Stimulated activated CD4-positive, alpha-beta T cell treated with anti-CD3 and anti-CD28 coated beads, Interleukin-4, amount 100 ng/mL, for 24 hours (primary cell): ENCODE measurements around the gene ADGRA1.
"Not testable (repeated sequence)": the region's sequence is repeated elsewhere in the genome, so short reads cannot be mapped to it uniquely, and the experiment has no call there.

Source experiments
- DNase-seq: peaks from one replicate; pipeline ENCODE4 v3.0.0-alpha.2; 2020

Gene ADGRA1, protein sequence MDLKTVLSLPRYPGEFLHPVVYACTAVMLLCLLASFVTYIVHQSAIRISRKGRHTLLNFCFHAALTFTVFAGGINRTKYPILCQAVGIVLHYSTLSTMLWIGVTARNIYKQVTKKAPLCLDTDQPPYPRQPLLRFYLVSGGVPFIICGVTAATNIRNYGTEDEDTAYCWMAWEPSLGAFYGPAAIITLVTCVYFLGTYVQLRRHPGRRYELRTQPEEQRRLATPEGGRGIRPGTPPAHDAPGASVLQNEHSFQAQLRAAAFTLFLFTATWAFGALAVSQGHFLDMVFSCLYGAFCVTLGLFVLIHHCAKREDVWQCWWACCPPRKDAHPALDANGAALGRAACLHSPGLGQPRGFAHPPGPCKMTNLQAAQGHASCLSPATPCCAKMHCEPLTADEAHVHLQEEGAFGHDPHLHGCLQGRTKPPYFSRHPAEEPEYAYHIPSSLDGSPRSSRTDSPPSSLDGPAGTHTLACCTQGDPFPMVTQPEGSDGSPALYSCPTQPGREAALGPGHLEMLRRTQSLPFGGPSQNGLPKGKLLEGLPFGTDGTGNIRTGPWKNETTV

GRCh38 chr10:133087679-133088178, at the start of gene ADGRA1:
TSS of gene ADGRA1 (plus strand) at chr10:133087924. CDS start at chr10:133088910, 986 bp downstream.
- DNase-seq: no peak

GRCh38 chr10:133038036-133038823, 49.5 kb upstream of the ADGRA1 start:
- DNase-seq: no peak

GRCh38 chr10:133039107-133039802, 48.5 kb upstream of the ADGRA1 start:
- no peak for DNase-seq

DNA sequence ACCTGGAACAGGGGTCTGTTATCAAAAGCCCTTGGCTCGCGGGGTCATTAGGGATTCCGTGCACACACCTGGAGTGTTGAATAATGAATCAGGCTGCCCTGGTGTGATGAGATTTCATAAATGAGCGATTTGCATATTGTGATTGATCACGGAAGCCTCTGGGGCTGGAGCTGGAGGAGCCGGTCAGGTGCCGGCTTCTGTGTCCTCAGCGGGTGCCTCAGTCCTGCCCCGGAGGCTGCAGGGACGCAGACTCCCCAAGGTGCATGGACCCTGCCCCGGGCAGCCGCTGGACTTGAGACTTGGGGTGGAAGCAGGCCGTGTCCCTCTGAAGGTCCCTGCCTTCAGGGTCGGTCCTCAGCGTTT, 47.9 kb upstream of the ADGRA1 start:
- no peak for DNase-seq

DNA sequence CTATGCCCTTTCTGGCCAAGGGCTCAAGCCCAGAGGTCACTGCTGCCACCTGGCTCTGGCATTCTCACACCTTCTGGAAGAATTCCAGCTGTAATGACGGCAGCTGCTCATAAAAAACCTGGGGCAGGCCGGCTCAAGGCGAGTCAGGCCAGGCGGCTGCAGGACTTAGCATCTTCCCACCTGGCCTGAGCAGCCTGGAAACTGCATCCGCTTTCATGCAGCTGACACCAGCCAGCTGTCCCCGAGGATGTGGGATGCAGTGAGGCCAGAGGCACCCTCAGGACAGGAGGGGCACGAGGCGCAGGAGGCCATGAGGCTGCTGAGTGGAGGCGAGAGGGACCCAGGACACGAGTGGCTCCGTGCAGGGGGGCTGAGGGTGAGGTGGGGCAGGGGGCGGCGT, 47.5 kb upstream of the ADGRA1 start:
- no peak for DNase-seq

- no peak for DNase-seq
Measured at GRCh38 chr10:133041101-133041500, 46.6 kb upstream of the ADGRA1 start.

DNA sequence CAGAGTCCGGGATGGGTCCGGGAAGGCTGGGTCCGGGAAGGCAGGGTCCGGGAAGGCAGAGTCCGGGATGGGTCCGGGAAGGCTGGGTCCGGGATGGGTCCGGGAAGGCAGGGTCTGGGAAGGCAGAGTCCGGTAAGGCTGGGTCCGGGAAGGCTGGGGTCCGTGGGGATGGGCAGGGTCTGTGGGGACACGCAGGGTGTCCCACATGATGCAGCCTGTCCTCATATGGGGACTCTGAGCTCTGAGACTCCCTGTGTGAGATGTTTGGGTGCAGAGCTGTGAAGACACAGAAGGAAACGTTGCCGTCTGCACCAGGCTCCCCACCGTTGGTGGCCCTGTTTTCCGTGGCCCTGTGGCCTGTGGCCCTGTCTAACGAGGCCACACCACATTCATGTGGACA, 45.7 kb upstream of the ADGRA1 start:
- DNase-seq: no peak

DNA sequence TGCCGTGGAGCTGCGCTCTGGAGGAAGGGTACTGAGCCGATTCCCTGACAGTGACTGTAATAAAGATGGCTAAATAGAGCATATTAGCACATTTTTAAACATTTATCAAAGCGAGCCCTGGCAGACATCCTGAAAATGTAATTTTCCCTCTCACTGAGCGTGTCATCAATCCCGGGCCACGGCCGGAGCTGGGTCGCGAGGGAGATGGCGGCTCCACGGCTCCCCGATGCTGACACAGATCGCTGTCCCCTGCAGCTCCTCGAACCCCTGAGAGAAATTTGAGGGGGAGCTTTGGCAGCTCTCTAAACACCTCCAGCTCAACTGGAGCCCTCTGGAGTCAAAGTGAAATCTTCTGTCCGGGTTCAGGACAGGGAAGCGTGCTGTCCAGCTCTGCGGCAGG, 44.9 kb upstream of the ADGRA1 start:
- no peak for DNase-seq

DNA sequence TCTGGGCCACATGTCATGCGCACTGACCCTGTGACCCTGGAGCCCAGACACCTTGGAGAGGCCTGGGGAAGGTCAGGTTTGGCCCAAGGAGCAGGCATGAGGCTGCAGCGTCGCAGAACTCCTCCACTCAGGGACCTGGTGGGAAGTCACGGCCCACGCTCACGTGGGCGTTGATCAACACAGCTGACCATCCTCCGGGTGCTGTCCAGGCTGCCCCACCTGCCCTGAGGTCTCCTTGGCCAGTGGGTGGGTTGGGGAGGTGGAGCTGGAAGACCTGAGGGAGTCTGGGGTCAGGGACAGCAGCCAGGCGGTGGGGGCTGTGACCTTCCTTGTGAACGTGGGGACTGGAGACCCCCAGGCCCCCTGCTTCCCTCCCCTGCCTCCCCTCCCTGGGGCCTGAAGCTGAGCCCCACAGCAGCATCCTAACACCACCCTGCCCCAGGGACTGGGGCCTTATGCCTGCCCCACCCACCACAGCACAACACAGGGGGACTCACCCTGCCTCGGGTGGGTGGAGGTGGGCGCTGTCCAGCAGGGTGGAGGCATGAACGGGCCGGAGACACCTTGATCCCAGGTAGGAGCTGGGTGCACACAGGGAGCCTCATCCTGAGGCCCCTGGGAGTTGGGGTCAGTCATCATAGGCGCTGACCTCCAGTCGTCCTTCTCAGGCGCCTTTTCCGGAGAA, 44.0 kb upstream of the ADGRA1 start:
- DNase-seq: no peak

- no peak for DNase-seq
Measured at GRCh38 chr10:133044401-133044811, 43.3 kb upstream of the ADGRA1 start.

DNA sequence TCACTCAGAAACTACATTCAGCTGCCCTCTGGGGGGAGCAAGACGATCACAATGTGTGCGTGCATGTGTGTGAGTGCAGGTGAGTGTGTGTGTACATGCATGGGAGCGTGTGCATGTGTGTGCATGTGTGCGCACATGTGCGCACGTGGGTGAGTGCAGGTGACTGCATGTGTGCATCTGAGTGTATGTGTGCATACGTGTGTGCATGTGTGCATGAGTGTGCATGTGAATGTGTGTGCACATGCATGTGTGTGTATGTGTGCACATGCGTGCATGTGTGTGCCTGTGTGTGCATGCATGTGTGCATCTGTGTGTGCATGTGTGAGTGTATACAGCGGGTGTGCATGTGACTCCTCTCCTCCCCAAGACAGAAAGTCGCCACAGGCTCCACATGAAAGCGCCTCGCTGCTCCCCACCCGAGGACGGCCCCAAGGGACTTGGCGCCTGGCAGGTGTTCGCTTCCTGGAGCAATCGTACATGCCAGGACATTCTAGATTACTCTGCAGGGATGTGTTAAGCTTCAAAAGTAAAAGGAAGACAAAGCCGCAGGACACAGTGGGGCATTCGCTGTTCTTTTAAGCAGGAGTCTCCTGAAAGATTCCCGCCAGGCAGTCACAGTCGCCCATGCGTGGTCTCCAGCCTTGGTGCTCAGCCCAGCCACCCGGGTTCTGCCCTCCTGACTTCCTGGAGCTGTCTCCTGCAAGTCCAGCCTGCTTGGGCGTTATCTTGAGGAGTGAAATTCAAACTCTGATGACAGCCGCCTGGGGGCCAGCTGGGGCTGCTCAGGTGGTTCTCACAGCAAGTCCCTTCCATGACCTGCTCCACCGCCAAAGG, 42.0 kb upstream of the ADGRA1 start:
- no peak for DNase-seq

DNA sequence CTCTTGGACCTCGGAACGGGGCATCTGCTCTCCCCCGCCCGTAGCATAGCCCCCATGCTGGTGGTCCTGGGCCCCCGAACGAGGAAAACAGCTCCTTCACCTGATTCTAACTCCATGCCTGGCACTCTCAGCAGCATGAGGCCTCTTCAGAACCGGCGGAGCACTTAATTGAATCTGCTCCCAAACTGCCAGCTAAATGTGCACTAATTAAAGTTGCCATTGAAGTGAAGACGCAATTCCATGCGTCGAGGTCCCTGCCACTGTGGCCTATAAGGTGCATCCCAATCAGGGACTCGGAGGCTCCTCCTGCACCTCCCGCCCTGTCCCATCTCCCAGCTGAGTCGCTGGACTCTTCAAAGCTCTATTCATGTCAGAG, 41.3 kb upstream of the ADGRA1 start:
- no peak for DNase-seq

DNA sequence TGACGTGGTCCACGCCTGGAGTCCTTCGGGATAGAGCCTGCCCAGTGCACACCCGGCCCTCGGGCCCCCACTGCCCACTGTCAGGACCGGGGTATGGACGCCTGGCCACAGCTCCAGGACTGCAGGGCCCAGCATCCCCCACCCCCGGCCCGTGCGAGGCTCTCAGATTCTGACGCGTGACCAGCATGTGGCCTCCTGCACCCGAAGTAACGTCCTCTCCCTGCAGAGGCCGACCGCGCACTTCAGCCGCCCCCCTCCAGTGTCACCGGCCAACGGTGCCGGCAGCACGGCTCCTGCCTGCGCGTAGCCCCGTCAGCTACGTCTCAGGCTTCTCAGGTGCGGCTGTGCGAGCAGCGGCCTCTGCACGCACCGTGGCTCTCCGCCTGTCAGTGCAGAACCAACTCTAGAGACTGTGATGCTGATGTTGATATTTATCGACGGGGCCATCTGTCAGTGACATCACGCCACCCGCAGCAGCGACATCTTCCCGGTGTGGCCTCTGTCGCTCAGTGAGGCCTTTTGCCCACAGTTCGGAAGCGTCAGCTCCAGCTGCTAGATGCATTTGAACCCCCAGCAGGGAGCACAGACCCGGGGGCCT, 40.1 kb upstream of the ADGRA1 start:
- no peak for DNase-seq

- DNase-seq: no peak
Measured at GRCh38 chr10:133048266-133048665, 39.5 kb upstream of the ADGRA1 start.

- DNase-seq: no peak
Measured at GRCh38 chr10:133048926-133049325, 38.8 kb upstream of the ADGRA1 start.

DNA sequence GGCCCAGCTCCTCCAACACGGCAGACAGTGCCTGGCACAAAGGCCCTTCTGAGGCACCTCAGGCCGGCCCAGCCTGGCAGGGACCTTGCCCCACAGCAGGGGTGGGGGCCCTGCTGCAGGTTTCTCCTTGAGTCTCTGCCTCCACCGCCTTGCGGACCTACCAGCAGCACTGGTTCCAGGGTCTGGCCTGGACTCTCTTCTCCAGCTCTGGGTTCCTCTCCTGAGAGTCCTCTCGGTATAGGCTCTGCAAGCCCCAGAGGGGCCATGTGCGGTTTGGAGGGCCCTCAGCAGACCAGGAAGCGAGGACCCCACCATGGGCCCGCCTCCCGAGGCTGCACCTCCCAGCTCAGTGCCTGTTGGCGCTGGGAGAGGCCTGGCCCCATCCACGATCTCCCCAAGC, 38.1 kb upstream of the ADGRA1 start:
- DNase-seq: no peak

DNA sequence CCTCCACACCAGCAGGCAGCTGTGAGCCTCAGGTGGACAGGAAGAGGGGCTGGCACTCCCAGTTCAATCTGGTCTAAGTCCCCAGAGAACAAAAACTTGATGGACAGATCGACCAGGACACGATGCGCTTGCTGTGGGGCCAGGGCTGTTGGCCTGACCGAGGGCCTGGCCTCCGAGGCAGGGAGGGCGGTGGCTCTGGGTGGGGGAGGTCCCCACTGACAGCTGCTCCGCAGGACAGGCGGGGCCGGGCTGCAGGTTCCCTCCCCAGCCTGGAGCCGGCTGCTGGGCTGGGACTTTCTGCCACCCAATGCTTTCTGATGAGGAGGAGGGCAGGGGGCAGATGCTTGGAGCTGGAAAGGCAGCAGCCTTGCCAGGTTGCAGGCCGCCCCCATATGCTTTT, 37.4 kb upstream of the ADGRA1 start:
- no peak for DNase-seq

DNA sequence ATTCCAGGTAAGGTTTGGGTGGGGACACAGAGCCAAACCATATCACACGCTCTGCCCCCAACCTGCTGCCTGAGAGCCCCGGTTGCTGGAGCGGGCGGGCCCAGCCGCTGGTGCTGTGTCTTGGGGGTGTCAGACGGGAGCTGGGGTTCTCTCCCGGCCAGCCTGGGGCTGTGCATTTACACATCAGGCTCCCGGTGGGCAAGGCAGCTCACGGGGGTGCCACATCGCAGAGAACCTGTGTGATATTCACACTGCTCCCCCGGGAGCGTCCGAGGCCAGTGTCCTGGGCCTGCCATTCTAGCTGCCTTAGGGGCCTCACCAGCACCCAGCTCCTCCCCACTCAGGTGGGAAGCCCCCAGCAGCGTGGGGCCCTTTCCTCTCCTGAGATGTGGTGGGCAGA, 35.6 kb upstream of the ADGRA1 start:
- DNase-seq: no peak

DNA sequence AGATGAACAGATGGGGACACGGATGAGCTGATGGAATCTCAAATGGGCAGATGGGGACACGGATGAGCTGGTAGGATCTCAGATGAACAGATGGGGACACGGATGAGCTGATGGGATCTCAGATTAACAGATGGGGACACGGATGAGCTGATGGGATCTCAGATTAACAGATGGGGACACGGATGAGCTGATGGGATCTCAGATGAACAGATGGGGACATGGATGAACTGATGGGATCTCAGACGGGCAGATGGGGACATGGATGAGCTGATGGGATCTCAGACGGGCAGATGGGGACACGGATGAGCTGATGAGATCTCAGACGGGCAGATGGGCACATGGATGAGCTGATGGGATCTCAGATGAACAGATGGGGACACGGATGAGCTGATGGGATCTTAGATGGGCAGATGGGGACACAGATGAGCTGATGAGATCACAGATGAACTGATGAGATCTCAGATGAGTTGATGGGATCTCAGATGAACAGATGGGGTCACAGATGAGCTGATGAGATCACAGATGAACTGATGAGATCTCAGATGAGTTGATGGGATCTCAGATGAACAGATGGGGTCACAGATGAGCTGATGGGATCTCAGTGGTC, 34.1 kb upstream of the ADGRA1 start:
- DNase-seq: not testable (repeated sequence)

DNA sequence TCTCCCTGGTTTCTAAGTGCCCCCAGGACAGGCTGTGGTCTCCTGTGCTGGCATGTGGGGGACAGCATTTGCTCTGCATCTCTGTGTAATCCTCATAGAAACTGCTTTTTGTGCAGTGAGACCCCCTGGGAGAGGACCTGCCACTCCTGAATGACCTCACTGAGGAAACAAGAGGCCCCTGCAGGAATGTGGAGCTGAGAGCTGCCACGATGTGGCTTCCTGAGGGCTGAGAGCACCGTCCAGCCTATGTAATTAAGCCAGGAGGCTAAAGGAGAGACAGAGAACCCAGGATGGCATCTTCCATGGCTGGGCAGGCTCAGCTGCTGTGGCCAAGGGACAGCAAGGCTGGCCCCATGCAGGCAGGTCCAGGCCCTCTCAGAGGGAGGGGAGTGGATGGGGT, 32.3 kb upstream of the ADGRA1 start:
- DNase-seq: no peak

DNA sequence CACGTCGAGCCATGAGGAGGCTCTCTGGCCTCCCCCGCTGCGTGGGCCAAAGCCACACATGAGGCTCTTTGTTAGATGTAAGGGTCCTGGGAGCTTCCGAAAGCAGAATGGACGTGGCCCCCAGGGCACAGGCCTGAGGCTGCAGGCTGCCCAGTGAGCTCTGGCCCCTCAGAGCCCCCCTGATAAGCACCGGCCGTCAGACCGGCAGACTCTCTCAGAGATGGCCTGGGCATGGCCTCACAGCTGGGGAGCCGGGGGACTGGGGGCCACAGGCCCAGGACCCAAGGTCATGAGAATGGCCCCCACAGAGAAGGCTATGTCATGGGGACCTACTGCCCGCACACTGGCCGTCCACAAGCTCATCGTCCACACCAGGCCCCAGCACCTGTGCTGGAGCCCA, 31.7 kb upstream of the ADGRA1 start:
- DNase-seq: no peak
